Mammary epithelial cell (primary cell): ENCODE results near the gene PPP2CA.

Experiments used
- CTCF ChIP-seq, 2 donors: IDR thresholded peaks in 1 of 2; conservative IDR thresholded peaks in 1 of 2; 2 replicates each; pipeline ENCODE4 v1.5.1; 2011 to 2012; ENCODE audit warnings: inconsistent platforms in 2 of 2, low read length in 2 of 2, mild to moderate bottlenecking in 2 of 2, control low read depth in 1 of 2, low read depth in 1 of 2; ENCODE audit not compliant: insufficient read depth in 1 of 2; ENCODE audit errors: extremely low read depth in 1 of 2
- EZH2 ChIP-seq: IDR thresholded peaks from 2 replicates; pipeline ENCODE4 v1.6.1; 2012; ENCODE audit warnings: low read length, inconsistent platforms, borderline replicate concordance

GRCh38 chr5:134177369-134178095 is 48.3 kb downstream of the PPP2CA start:
- TF ChIP-seq CTCF (conservative IDR thresholded peaks at IDR 0.05 in 1 of 2, IDR thresholded peaks at IDR 0.05 in 1 of 2; ENCODE audit: extremely low read depth in 1 of 2, insufficient read depth in 1 of 2, low read depth in 1 of 2, low read length in 2 of 2) (peak in 1 of 2 donors; percentile 6), EZH2 (no peak)
